Activated CD8-positive, alpha-beta T cell treated with anti-CD3 and anti-CD28 coated beads for 36 hours (primary cell): ENCODE results near the gene TAS2R60. TPM values are rescaled to one million over a fixed set of nuclear protein-coding genes. Genes with fewer than 3 reads are reported as not detected.
"Not testable (repeated sequence)": the region's sequence is repeated elsewhere in the genome, so short reads cannot be mapped to it uniquely, and the experiment has no call there.

Experiments
- ATAC-seq: fragments of 200-7000 bp; cut with Tn5 transposase; one replicate; pipeline ENCODE4 v1.10.0; 2021; ENCODE audit warnings: mild to moderate bottlenecking, moderate library complexity
- CTCF ChIA-PET: fragments of 350-600 bp; sonication (Branson Sonifier 250); formaldehyde crosslinking; loops from one replicate; lab custom pipeline; 2021; ENCODE audit warnings: antibody characterized with exemption; lab: Charles Lee
- POLR2A ChIA-PET: fragments of 350-600 bp; sonication (Branson Sonifier 250); formaldehyde crosslinking; loops from one replicate; lab custom pipeline; 2021; ENCODE audit warnings: antibody characterized with exemption; lab: Charles Lee
- DNase-seq: peaks from one replicate; pipeline ENCODE4 v3.0.0-alpha.2; 2020
- H3K27ac Mint-ChIP-seq: one replicate; pipeline ENCODE4 v1.8.0; 2021; ENCODE audit warnings: mild to moderate bottlenecking, mixed read lengths
- H3K27me3 Mint-ChIP-seq: one replicate; pipeline ENCODE4 v1.8.0; 2021; ENCODE audit warnings: mixed read lengths
- H3K36me3 Mint-ChIP-seq: one replicate; pipeline ENCODE4 v1.8.0; 2021; ENCODE audit warnings: low read depth, mixed read lengths
- H3K4me1 Mint-ChIP-seq: one replicate; pipeline ENCODE4 v1.8.0; 2021; ENCODE audit warnings: low read depth, mixed read lengths
- H3K4me3 Mint-ChIP-seq: one replicate; pipeline ENCODE4 v1.8.0; 2021; ENCODE audit warnings: mild to moderate bottlenecking, moderate library complexity, mixed read lengths
- H3K9me3 Mint-ChIP-seq: one replicate; pipeline ENCODE4 v1.8.0; 2021; ENCODE audit warnings: mixed read lengths
- intact Hi-C: fragments of 100-400 bp; cut with micrococcal nuclease; formaldehyde crosslinking; loops from one replicate; pipeline ENCODE4 v1.10.0; 2022
- total RNA-seq, 2 experiments: library from RNA; stranded (reverse); gene quantifications; one replicate each; pipeline ENCODE4 v1.2.3, GENCODE V29; 2021
- TF ChIP-seq, protein P1 (sequence below): fragments of 200-600 bp; IDR thresholded peaks from one replicate; pipeline ENCODE4 v1.8.0; 2022; ENCODE audit warnings: antibody characterized with exemption, mild to moderate bottlenecking

The TAS2R60 gene
- total RNA-seq, 2 experiments from 2014 or later = not detected

DNA sequence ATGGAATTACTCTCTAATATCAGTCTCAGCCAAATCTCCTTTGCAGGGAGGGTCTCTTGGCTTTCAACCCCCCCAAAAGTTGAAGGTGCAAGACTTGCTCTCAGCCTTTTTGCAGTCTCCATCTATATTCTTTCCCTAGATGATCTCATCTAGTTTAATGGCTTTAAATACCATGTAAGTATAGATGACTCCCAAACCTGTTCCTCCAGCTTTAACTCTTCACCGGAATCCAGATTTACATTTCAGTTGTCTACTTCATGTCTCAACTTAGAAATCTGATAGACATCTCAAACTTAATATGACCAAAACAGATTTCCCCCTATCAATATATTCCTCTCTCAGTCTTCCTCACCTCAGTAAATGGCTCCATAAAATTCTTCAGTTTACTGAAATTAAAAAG lies 24.5 kb downstream of the TAS2R60 start:
- POLR2A ChIA-PET = no interaction called here
- intact Hi-C loops = no loop called here
- ATAC-seq (no peak), DNase-seq (no peak)
- Mint-ChIP-seq H3K4me3 (no peak overlapping the region), H3K27ac (no peak overlapping the region), H3K9me3 (peaks cover 8% of the 10 kb centered on the region), H3K36me3 (peaks cover 6% of the 10 kb centered on the region), H3K4me1 (no peaks in the 10 kb centered on the region), H3K27me3 (no peaks in the 10 kb centered on the region)
- TF ChIP-seq, protein P1, sequence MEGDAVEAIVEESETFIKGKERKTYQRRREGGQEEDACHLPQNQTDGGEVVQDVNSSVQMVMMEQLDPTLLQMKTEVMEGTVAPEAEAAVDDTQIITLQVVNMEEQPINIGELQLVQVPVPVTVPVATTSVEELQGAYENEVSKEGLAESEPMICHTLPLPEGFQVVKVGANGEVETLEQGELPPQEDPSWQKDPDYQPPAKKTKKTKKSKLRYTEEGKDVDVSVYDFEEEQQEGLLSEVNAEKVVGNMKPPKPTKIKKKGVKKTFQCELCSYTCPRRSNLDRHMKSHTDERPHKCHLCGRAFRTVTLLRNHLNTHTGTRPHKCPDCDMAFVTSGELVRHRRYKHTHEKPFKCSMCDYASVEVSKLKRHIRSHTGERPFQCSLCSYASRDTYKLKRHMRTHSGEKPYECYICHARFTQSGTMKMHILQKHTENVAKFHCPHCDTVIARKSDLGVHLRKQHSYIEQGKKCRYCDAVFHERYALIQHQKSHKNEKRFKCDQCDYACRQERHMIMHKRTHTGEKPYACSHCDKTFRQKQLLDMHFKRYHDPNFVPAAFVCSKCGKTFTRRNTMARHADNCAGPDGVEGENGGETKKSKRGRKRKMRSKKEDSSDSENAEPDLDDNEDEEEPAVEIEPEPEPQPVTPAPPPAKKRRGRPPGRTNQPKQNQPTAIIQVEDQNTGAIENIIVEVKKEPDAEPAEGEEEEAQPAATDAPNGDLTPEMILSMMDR = no peak
- CTCF ChIA-PET = interaction anchor here (1.1 to 1.2 kb wide), 2 partner anchors 18 to 33 kb away, joined by 3 read pairs; no protein-coding TSS in a partner anchor

DNA sequence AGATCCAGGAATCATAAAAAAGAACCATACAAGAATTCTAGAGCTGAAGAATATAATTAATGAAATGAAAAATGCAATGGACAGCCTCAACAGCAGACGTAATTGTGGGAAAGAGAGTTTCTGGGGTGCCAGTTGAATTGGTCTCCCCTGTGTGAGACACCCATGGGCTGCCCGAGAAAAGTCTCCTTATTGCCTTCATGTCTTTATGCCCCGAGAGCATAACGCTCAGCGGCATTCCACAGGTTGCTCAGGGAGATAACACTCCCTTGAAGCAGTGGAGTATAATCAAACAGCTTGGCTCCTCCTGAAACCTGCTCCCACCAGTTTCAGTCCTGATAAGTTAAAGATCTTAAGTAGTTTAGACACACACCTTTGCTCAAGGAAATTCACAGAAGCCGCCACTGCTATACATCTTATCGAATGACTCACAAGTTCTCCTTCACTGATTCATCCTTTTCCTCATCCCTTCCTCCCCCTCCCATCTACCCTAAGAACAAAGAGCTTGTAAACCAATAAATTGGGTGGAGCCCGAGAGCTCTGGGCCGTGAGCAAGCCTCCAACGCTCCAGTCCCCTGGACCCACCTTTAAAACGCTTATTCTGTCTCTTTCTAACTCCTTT lies 28.9 kb downstream of the TAS2R60 start:
- ChIA-PET CTCF (interaction anchor here (1.3 kb wide), 1 partner anchor 14 kb away, joined by 3 read pairs; no protein-coding TSS in a partner anchor), POLR2A (interaction anchor here (0.7 kb wide), 1 partner anchor 8 kb away, joined by 3 read pairs; no protein-coding TSS in a partner anchor)
- H3K4me1 Mint-ChIP-seq, H3K4me3 Mint-ChIP-seq, H3K36me3 Mint-ChIP-seq, H3K27me3 Mint-ChIP-seq, DNase-seq, H3K27ac Mint-ChIP-seq, ATAC-seq, intact Hi-C loops: not testable (repeated sequence)
- H3K9me3 Mint-ChIP-seq = peaks cover 10% of the 10 kb centered on the region

DNA sequence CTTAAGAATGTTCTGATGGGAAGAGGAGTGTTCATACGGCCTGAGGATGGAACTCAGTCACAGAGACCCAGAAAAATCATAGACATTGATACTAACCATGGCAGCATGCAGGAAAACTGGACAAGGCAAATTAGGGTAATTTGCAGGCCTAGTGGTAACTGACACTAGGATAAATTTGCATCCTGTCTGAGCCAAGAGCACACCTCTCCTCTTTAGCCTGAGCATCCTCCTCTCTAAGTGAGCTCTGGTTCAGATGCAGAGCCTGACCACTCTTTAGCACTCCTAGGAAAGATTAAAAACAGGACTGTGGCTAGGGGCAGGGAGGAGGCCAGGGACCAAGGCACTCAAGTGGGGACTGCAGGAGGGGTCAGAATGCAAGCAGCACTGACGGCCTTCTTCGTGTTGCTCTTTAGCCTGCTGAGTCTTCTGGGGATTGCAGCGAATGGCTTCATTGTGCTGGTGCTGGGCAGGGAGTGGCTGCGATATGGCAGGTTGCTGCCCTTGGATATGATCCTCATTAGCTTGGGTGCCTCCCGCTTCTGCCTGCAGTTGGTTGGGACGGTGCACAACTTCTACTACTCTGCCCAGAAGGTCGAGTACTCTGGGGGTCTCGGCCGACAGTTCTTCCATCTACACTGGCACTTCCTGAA lies 34.4 kb downstream of the TAS2R60 start, which contains the start of gene TAS2R41:
Gene TAS2R41, plus strand, starts transcription at position 373 of the 650 bp plus-strand sequence. Its CDS starts 0 bp downstream, at position 373.
- no peaks in the 10 kb centered on the region for H3K36me3 Mint-ChIP-seq
- CTCF ChIA-PET = no interaction called here
- DNase-seq = no peak
- ATAC-seq = no peak
- no peak within 1 kb of the TSS for H3K27ac Mint-ChIP-seq
- intact Hi-C loops = no loop called here
- no peaks in the 10 kb centered on the region for H3K27me3 Mint-ChIP-seq
- peaks cover 9% of the 10 kb centered on the region for H3K4me1 Mint-ChIP-seq
- H3K9me3 Mint-ChIP-seq = peaks cover 2% of the 10 kb centered on the region
- TF ChIP-seq, protein P1 = no peak
- POLR2A ChIA-PET = no interaction called here
- H3K4me3 Mint-ChIP-seq = no peak within 1 kb of the TSS

DNA sequence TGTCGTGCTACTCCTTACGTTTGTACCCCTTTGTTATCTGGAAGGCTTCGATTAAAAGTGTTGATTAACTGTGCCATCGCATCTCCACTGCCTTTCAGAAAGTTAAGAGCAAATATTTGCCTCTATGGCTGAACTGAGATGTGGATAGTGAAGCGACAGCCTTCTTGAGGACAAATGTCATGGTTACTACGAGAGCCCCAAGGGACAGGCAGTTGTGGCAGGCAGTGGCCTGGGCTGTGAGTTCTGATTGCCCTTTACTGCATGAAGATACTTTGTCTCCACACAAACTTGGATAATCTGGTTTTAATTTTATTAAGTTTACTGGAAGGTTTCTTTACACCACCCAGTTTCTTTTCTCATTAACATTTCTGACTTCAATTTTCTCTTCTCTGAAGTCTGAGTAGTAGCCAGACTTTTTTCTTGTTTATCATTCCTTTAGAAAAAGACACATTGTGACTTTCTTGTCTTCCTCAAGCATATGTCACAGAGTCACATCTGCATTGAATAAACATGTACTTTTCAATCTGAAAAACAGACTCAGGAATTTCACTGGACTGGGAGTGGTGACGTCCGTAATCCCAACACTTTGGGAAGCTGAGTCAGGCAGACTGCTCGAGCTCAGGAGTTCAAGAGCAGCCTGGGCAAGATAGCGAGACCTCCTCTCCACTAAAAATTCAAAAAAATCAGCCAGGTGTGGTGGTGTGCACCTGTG lies 36.0 kb downstream of the TAS2R60 start:
- ChIA-PET CTCF (interaction anchor here (0.7 to 1.9 kb wide), 3 partner anchors 11 to 62 kb away, joined by 3 to 6 read pairs (median 4); no protein-coding TSS in a partner anchor), POLR2A (interaction anchor here (0.6 kb wide), 1 partner anchor 8 kb away, joined by 3 read pairs; no protein-coding TSS in a partner anchor)
- intact Hi-C loops = no loop called here
- no peak for DNase-seq
- peaks cover 9% of the 10 kb centered on the region for H3K4me1 Mint-ChIP-seq
- H3K27ac Mint-ChIP-seq = no peak overlapping the region
- TF ChIP-seq, protein P1 = no peak
- H3K4me3 Mint-ChIP-seq = no peak overlapping the region
- no peaks in the 10 kb centered on the region for H3K36me3 Mint-ChIP-seq
- no peak for ATAC-seq
- H3K27me3 Mint-ChIP-seq = no peaks in the 10 kb centered on the region
- no peaks in the 10 kb centered on the region for H3K9me3 Mint-ChIP-seq

DNA sequence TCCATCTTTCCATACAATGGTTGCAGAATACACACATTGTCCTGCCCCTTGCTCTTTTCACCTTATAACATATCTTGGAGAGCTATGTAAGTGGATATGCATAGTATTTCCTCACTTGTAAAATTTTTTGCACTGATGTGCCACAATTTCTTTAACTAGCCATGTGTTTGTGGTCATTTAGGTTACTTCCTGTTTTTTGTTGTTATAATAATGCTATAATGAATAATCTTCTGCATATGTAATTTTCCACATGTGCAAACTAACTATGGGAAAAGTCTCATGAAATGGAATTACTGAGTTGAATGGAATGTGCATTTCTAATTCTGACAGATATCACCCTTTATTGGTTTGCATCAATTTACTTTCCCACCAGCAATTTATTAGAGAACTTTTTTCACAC lies 37.2 kb downstream of the TAS2R60 start:
- H3K4me1 Mint-ChIP-seq = peaks cover 9% of the 10 kb centered on the region
- ATAC-seq (no peak), DNase-seq (no peak)
- TF ChIP-seq, protein P1 = no peak
- H3K27ac Mint-ChIP-seq = no peak overlapping the region
- intact Hi-C loops = no loop called here
- POLR2A ChIA-PET = no interaction called here
- CTCF ChIA-PET = interaction anchor here (0.8 to 1.9 kb wide), 3 partner anchors 10 to 64 kb away, joined by 4 to 6 read pairs (median 4); no protein-coding TSS in a partner anchor
- no peaks in the 10 kb centered on the region for H3K36me3 Mint-ChIP-seq
- H3K4me3 Mint-ChIP-seq = no peak overlapping the region
- H3K9me3 Mint-ChIP-seq = no peaks in the 10 kb centered on the region
- H3K27me3 Mint-ChIP-seq = no peaks in the 10 kb centered on the region
